Raji (cell line): ENCODE data around the gene RAD51B.

ENCODE experiments used
- POLR2A ChIP-seq: IDR thresholded peaks from 2 replicates; pipeline ENCODE4 v1.6.1; 2011; ENCODE audit warnings: low read depth, low read length, control low read depth; ENCODE audit not compliant: insufficient read depth

The RAD51B gene

GRCh38 chr14:68522510-68523325 lies 703.1 kb downstream of the RAD51B start:
- TF ChIP-seq POLR2A = no peak

- TF ChIP-seq POLR2A = no peak
Observed at GRCh38 chr14:68523326-68523610, 703.7 kb downstream of the RAD51B start.

- no peak for TF ChIP-seq POLR2A
Observed at GRCh38 chr14:68523989-68524725, 704.6 kb downstream of the RAD51B start.

GRCh38 chr14:68525516-68525915 lies 705.9 kb downstream of the RAD51B start:
- TF ChIP-seq POLR2A = no peak

GRCh38 chr14:68526512-68527091 lies 707.0 kb downstream of the RAD51B start:
- no peak for TF ChIP-seq POLR2A

- TF ChIP-seq POLR2A = no peak
Observed at GRCh38 chr14:68527329-68527851, 707.8 kb downstream of the RAD51B start.

- no peak for TF ChIP-seq POLR2A
Observed at GRCh38 chr14:68528040-68528687, 708.6 kb downstream of the RAD51B start.

- no peak for TF ChIP-seq POLR2A
Observed at GRCh38 chr14:68530443-68530842, 710.9 kb downstream of the RAD51B start.

GRCh38 chr14:68532496-68532895 lies 712.9 kb downstream of the RAD51B start:
- no peak for TF ChIP-seq POLR2A

- no peak for TF ChIP-seq POLR2A
Observed at GRCh38 chr14:68534276-68534675, 714.7 kb downstream of the RAD51B start.

GRCh38 chr14:68535404-68536017 lies 715.9 kb downstream of the RAD51B start:
- no peak for TF ChIP-seq POLR2A

- no peak for TF ChIP-seq POLR2A
Observed at GRCh38 chr14:68536018-68536410, 716.4 kb downstream of the RAD51B start.

- TF ChIP-seq POLR2A = no peak
Observed at GRCh38 chr14:68538639-68539038, 719.1 kb downstream of the RAD51B start.

- no peak for TF ChIP-seq POLR2A
Observed at GRCh38 chr14:68539241-68539737, 719.7 kb downstream of the RAD51B start.

- TF ChIP-seq POLR2A = no peak
Observed at GRCh38 chr14:68539789-68540188, 720.2 kb downstream of the RAD51B start.

- TF ChIP-seq POLR2A = no peak
Observed at GRCh38 chr14:68541178-68541896, 721.8 kb downstream of the RAD51B start.
